Measurements from ENCODE around the gene GPR107.

DNA sequence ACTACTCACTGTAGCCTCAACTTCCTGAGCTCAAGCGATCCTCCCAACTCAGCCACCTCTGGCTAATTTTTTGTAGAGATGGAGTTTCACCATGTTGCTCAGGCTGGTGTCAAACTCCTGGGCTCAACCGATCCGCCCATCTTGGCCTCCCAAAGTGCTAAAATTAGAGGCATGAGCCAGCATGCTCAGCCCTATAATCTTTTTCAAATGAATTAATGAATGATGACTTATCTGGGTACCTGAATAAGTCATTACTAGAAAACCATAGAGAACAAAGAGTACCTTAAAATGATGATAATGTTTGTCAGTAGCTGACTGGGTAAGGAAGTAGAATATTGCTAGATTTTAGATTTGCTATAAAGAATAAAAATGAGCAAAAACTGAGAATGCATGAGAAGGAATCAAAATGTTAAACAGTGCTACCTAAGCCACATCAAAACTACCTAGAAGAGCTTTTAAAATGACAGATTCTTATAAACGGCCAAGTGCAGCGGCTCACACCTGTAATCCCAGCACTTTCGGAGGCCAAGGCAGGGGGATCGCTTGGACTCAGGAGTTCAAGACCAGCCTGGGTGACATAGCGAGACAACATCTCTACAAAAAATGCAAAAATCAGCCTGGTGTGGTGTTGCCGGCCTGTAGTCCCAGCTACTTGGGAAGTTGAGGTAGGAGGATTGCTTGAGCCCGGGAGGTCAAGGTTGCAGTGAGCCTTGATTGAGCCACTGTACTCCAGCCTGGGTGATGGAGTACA lies 24.3 kb upstream of the GPR107 start:
- TF ChIP-seq, protein P1, sequence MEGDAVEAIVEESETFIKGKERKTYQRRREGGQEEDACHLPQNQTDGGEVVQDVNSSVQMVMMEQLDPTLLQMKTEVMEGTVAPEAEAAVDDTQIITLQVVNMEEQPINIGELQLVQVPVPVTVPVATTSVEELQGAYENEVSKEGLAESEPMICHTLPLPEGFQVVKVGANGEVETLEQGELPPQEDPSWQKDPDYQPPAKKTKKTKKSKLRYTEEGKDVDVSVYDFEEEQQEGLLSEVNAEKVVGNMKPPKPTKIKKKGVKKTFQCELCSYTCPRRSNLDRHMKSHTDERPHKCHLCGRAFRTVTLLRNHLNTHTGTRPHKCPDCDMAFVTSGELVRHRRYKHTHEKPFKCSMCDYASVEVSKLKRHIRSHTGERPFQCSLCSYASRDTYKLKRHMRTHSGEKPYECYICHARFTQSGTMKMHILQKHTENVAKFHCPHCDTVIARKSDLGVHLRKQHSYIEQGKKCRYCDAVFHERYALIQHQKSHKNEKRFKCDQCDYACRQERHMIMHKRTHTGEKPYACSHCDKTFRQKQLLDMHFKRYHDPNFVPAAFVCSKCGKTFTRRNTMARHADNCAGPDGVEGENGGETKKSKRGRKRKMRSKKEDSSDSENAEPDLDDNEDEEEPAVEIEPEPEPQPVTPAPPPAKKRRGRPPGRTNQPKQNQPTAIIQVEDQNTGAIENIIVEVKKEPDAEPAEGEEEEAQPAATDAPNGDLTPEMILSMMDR (IDR thresholded peaks at IDR 0.05): no peak
- no peak for TF ChIP-seq POLR2A (IDR thresholded peaks at IDR 0.05; ENCODE audit: low read depth)
- no peak for TF ChIP-seq EP300 (IDR thresholded peaks at IDR 0.05)
- no peak for TF ChIP-seq POLR2AphosphoS5 (IDR thresholded peaks at IDR 0.05)

Measured in esophagus muscularis mucosa (tissue), 4 donors.